HG03025 (cell line): ENCODE measurements around the gene ATP6V0A4.
"Not testable (repeated sequence)": the region's sequence is repeated elsewhere in the genome, so short reads cannot be mapped to it uniquely, and the experiment has no call there.

Source experiments
- ATAC-seq: cut with Tn5 transposase; IDR thresholded peaks from one replicate; pipeline ENCODE4 v1.9.1; 2021; ENCODE audit warnings: mild to moderate bottlenecking, moderate library complexity; ENCODE audit not compliant: unreplicated experiment, low FRiP score

ATP6V0A4 gene

DNA sequence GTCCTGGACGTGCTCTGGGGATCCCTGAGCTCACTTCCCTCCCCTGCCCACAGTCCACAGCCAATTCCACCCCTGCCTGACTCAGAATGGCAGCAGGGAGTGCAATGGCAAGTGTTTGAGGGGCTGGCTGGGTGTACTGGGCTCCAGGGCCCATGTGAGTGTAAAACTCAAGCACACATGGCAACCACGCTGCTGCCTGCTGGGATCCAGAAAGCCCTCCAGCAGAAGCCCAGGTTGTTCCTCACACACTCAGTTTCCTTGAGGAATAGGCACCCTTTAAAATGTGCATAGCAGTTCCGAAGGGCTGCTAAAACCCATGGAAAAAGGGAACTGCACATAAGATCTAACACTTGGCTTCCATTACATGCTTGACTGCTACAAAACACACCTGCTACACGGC, 11.3 kb upstream of the ATP6V0A4 start:
- ATAC-seq = no peak

DNA sequence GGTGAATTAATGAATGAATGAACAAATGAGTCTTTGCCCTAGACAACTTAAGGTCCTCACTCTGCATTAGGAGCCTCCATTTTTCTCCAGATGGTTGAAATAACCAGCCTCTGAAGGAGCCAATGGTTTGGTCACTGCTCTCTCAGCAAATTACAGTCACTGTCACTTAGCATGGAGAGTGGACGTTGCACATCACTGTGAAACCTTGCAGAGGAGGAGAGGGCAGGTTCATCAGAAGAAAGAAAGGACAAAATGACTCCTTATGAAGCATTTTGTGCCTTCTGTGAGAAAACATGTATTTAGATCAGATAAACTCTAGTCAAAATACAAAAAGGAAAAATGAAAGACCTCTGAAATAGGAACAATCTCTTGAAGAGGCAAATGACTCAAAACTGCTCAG, 6.6 kb upstream of the ATP6V0A4 start:
- ATAC-seq = no peak

DNA sequence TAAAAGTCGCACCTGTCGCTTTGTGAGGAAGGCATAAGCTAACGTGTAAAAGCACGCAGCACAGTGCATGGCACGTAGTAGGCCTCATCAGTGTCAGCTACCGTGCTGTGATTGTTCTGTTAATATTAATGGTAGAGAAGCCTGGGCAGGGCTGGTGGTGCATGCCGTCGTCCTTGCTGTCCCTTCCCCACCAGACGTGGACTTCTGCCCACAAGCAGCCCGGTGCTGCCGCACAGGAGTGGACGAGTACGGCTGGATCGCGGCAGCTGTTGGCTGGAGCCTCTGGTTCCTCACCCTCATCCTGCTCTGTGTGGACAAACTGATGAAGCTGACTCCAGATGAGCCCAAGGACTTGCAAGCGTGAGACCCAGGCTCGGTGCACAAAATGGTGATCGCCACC, 4.7 kb upstream of the ATP6V0A4 start:
- no peak for ATAC-seq

DNA sequence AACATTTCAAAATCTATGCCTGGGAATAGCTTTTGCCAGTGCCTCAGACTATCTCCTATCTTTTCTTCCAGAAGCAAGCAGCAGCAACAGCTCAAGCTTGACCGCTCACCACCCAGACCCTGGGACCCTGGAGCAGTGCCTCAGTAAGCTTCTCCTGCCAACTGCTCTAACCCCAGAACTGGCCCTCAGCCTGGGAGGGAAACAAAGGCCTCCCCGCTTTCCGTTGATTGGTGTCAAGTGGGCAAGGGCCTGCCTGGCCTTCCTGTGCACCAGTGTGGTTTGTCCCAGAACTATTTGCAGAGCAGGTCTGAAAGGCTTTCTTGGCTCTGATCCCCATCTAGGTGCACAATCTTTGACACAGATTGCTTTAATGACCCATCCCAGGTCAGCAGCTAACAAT, 3.3 kb upstream of the ATP6V0A4 start:
- no peak for ATAC-seq

DNA sequence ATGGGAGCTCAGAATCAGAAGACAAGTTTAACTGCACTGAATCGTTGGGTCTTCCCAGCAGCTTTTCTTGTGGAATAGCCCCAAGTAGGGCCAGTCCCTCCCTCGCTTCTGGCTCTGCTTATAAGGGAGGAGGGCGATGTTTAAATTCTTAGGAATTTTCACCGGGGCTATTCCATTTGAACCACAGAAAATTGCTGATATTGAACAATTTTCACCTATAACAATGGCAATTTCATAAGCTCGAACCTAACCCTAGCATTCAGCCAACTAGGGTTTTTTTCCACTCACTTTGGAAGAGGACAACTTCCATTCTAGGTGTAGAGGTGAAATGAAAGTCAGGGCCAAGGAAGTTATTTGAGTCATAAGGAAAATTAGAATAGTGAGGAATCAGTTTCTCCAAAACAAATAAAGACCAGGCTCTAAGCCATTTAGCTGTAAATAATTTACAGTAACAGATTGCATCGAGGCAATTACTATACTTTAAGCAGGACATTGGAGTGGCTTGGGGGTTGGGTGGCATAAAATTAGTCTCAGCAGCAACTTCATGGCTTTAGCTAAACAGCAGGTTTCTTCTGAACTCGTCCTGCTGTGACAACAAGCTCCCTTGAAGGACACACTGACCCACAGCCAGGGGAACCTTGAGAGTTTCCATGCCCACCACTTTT, 1.5 kb upstream of the ATP6V0A4 start:
- no peak for ATAC-seq

DNA sequence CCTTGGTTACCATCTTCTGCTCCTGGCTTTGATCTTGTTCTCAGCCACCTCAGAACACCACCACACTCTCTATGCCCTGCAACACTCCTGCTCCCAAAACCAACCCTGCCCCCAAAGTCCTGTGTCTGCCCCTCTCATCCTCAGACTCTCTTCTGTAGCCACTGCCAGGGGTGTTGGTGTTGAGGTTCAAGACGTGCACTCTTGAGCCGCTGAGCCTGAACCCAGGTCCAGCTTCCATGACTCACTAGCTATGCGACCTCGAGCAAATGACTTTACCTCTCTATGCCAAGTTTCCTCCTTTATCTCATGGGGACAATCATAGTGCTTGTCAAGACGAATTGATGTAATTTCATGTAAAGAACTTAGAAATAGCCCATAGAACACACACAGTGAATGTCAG, 840 bp upstream of the ATP6V0A4 start:
- ATAC-seq = no peak

DNA sequence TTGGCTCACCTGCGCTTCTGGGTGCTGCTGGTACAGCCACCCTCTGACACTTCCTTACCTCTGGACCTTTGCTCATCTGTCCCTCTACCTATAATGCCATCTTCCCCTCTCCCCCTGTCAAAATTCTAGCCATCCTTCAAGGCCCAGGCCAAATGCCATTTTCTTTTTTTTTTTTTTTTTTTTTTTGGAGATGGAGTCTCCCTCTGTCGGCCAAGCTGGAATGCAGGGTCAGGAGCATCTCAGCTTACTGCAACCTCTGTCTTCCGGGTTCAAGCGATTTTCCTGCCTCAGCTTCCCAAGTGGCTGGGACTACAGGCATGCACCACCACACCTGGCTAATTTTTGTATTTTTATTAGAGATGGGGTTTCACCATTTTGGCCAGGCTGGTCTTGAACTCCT, 950 bp downstream of the ATP6V0A4 start:
- ATAC-seq = not testable (repeated sequence)

DNA sequence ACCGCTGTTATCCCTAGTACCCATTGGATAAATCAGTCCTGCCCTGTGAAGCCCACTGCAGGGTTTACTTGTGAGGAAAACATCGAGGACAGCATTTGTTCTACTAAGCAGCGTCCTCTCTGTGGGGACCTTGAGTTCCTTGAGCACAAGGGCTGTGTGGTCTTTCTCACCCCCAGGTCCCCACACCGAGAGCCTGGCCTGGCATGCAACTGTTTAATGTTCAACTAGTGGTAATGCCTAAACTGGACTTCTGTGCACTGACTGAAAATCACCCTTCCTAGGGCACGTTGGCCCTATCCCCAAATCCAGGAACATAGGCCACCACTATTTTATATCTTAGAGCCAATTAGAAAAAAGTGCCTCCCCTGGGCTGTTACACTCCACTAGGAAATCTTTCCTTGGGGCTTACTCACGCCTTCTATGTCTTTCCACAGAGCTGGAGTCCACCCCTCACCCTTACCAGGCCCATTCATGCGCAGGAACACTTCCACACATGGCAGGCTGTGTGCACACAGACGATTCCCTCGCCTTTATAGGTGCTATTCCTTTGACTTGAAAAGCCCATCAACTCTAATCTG, 1.9 kb downstream of the ATP6V0A4 start:
- ATAC-seq = no peak

DNA sequence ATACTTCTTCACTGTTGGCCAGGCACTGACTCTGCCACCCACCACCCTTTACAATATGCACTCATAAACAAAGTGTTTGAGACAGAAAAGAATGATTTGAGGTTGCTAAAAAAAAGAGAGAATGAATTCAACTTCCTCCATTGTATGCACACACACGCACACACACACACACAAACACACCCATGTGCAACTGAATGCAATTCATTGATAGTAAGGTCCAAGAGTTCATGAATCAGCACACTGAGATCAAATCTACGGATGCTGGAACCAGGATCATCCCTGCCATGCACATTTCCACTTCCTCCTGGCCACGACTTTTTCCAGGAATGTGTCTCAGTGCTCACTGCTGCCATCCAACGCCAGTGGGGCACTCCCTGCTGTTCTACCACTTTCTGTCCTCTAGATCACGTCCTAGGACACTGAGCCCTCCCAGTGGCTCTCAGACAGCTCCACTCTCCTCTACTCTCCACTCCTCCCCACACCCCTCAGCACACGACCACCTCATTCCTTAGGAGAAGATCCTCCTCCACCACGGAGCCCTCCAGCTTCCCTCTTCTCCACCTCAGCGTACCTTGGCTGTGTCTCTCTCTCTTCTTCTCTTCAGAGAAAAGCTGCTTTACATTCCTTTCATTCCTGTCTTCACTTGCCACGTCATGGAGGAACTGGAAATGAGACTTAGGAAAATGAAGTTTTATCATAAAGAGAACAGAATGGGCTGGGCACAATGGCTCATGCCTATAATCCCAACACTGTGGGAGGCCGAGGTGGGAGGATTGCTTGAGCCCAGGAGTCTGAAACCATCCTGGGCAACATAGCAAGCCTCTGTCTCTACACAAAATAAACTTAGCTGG, 12.2 kb downstream of the ATP6V0A4 start:
- no peak for ATAC-seq

DNA sequence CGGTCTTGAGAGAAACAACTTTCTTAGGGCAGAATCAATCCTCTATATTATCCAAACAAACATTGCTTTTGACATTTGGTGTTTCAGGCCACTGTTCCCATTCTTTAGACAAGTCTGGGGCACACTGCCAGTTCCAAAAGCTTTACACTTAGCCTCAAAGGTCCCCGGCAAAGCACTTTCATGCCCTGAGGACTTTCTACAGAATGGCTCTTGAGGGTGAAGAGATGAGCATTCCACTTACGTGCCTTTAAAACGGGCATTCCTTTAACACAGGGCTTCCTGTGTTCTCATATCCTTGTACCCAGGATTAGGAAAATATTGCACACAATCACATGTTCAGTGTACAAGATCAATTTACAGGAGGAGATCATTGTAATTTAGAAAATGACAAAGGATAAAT, 13.3 kb downstream of the ATP6V0A4 start:
- no peak for ATAC-seq

DNA sequence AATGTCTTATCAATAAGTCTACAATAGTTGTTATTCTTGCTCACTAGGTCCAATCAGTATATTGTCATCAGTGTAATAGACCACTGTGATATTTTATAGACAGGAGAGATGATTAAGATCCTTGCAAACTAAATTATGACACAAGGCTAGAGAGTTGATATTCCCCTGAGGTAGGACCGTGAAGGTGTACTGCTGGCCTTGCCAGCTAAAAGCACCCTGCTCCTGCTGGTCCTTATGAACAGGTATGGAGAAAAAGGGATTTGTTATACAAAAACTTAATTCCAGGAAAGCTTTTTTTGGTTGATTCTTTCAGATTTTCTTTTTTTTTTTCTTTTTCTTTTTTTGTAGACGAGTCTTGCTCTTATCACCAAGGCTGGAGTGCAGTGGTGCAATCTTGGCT, 17.0 kb downstream of the ATP6V0A4 start:
- ATAC-seq = no peak

DNA sequence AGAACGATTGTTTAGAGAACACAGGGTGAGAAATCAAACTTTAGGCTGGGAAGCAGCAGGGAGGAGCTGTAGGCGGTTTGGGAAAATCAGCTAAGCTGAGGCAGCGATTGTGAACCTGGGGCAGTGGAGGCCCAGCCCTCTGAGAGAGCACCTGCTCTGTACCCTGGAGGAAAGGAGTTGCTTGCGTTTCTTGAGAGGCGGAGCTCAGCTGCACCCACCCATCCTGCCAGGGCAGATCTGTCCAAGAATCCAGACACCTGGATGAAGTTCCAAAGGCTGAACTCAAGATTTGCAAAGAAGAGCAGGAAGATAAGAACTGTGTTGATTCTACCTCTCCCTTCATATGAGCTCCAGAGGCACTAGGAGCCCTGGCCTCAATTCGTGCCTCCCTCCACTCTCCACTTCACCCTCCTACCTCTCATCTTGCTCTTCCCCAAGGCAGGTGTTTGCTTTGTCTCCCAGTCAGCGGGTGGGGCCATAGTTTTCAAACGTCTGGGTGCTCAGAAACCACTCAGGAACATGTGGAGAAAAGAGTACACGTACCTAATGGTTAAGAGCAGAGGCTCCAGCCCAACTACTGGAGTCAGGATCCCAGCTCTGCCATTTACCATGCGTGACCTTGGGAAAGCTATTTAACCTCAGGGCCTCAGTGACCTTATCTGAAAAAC, 21.7 kb downstream of the ATP6V0A4 start:
- no peak for ATAC-seq

DNA sequence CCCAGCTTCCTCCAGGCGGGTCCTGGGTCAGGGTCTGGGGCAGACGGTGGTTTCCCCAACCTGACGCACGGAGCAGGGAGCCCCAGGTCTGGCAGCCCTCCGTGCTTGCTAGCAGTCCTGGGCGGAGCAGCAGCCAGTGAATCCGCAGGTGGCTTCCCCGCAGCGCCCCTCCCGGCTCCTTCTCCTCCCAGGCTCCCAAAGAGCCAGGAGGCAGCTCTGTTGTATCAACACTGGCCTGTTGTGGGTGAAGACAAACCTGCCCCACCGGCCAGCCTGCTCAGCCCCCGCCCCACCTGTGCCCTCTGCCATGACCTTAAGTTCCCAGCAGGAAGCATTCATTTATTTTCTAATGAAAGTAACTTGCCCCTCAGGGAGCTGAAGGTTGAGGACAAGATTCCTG, 24.2 kb downstream of the ATP6V0A4 start:
- no peak for ATAC-seq

DNA sequence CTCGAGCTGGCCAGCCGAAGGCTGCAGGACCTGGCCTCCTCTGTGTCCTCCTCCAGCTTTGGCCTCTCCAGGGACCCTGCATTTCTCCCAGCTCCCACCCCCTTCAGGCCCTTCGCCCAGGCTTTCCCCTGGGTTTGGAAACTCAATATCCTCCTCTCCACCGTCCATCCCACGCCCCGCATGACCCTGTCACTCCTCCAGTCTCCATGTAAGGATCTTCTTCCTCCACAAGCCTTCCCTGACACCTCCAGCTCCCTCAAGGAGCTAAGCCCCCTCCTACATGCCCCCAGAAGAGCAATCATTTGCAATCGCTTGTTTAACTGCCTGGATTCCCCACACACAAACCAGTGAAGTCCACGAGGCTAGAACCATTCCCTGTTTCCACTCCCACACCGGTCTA, 24.8 kb downstream of the ATP6V0A4 start:
- no peak for ATAC-seq

DNA sequence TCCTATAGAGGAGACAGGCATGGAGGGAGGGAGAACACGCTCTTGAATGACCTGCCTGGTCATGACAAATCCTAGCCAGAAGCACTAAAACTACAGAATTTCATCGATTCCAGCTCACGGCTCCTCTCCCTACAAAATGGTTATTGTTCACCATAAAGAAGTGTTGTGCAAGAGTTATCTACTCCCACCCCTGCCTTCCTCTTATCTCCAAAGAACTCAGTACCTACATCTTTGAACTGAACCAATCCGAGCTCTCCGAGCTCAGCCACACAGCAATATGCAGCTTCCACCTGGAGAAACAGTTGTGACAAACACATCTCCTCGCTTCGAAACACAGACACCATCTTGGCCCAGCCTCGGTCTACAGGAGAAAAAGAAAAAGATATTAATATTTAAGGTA, 27.1 kb downstream of the ATP6V0A4 start:
- ATAC-seq = no peak

DNA sequence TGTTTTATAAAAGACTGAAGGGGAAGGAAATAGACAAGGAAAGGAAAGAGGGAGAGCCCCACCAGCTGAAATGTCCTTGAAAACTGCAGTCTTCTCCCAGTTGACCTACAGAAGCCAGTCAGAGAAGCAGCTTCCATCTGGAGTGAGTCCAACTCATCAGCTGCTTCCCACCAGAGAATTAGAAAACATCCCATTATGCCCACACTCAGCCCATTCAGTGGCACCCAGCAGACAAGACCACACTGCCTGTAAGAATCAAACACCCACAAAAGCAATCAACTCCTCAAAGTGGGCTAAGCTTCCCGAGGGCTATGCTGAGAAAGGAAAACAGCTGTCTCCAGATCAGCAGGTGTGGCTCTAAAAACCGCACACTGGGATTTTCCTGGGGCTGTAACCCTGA, 29.8 kb downstream of the ATP6V0A4 start:
- no peak for ATAC-seq

DNA sequence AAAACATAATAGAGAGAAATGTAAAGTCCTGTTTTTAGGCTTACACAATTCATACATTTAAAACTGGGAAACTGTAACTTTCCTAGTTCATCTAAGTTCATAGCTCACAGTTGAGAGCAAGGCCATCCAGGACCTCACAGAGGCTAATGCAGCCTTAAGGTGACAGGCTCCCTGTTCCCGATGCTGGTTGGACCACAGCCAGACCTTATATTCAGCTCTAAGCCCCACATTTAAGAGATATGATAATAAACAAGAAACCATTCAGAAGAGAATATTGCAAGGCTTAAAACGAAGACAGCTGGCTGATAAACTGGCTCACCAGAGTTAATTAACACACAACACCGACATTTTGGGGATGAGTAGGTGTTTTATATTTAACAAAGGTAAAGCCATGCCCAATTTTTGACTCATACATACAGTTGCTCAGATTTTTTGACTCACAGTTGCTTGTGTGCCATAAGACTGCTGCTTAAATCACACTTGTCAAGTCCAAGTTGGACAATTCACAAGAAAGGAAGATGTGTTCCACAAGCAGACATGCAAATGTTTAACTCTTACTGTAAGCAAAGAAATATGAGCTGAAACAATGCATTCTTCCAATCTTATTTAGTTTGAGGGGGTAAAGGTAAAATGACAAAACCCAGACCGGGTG, 41.3 kb downstream of the ATP6V0A4 start:
- no peak for ATAC-seq

DNA sequence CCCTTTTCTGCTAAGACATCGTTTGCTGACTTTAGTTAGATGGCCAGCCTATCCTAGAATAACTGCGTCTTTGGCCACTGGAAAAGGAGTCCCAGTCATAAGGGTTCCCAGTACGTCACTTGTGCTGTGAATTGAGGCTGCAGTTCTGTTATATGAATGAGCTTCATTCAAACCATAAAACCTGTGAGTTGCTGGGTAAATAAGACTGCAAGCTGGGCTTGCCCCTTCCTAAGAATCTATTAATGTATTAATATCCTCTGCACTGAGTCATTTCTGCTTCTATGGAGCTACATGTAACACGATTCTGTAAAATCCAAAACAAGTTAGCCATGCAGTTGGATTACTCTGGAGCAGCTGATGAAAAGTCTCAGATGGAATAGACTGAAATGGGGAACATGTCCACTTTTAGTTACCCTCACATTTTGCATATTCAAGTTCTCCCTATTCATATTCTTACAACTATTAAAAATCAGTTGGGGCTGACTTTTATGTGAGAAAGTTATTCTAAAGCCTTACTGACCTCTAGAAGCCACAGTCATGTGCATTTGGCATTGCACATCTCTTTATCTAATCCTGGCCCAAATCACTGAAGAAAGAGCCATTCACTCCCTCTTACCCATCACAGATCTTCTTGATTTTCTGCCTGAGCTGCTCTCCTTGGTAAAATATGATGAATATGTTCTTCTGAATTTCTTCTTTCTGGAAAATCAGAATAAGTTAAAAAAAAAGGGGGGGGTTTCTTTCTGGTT, 42.0 kb downstream of the ATP6V0A4 start:
- no peak for ATAC-seq

DNA sequence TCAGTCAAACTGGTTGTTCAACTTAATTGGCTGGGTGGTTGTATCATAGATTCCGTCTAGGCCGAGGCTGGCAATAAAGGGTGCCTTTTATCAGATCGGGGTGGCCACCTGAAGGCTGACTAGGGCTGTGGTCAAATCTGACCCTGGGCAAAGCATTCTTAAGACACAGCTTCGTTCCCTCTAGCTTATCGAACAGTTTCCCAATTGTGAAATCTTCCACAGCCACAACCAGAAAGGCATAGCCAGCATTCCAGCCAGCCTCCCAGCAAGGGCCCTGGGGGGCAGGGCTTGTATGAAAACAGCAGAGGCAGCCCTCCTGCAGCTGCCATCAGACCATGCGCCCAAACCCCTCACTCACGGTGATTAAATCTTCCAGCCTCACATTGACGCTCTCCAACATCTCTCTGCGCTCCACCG, 42.7 kb downstream of the ATP6V0A4 start:
- ATAC-seq = no peak

DNA sequence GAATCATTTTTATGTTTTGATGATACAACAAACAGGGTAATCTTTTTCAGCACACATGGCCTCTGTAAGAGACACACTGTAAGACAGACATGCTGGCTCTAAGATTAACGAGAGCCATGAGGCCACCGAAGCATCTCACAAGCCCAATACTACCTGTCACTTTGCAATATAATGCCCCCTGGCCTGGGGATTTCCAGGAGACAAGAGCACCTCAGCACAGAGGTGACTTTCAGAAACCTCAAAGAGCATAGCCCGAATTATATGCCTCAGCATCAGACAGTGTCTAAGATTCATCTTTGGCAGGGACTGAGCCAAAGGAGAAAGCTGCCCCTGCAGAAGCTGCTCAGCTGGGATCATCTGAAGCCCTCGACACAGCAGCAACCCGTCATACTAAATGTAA, 44.4 kb downstream of the ATP6V0A4 start:
- no peak for ATAC-seq
